ENCODE results near the gene KXD1.
"Not testable (repeated sequence)": the region's sequence is repeated elsewhere in the genome, so short reads cannot be mapped to it uniquely, and the experiment has no call there.

The KXD1 gene

GRCh38 chr19:18587962-18588610 lies 30.4 kb downstream of the KXD1 start:
- H3K27ac ChIP-seq: peak overlapping the region; percentile 93
- TF ChIP-seq CTCF (conservative IDR thresholded peaks at IDR 0.05): no peak
- TF ChIP-seq ZFX (IDR thresholded peaks at IDR 0.05): no peak

GRCh38 chr19:18588611-18589379 lies 31.1 kb downstream of the KXD1 start, which contains the start of gene REX1BD:
TSS of gene REX1BD (plus strand) at chr19:18588798. CDS start at chr19:18588802, 4 bp downstream.
- TF ChIP-seq CTCF (conservative IDR thresholded peaks at IDR 0.05) (peak; percentile 97), ZFX (IDR thresholded peaks at IDR 0.05) (peak; percentile 50; the same call in 1 of the 2 replicates)
- H3K27ac ChIP-seq: peak within 1 kb of the TSS; percentile 93

- peak; percentile 66; the same call in 1 of the 2 replicates for TF ChIP-seq ZFX (IDR thresholded peaks at IDR 0.05)
- no peak for TF ChIP-seq CTCF (conservative IDR thresholded peaks at IDR 0.05)
- peak overlapping the region; percentile 93 for H3K27ac ChIP-seq
These were observed 32.0 kb downstream of the KXD1 start for GRCh38 chr19:18589380-18590272.

GRCh38 chr19:18590273-18591272 lies 32.9 kb downstream of the KXD1 start:
- TF ChIP-seq CTCF (conservative IDR thresholded peaks at IDR 0.05) (peak; percentile 56), ZFX (IDR thresholded peaks at IDR 0.05) (no peak)
- H3K27ac ChIP-seq: peak overlapping the region; percentile 93

- no peak for TF ChIP-seq CTCF (conservative IDR thresholded peaks at IDR 0.05)
- TF ChIP-seq ZFX (IDR thresholded peaks at IDR 0.05): no peak
- H3K27ac ChIP-seq: no peak overlapping the region
These were observed 34.2 kb downstream of the KXD1 start for GRCh38 chr19:18591735-18592385.

GRCh38 chr19:18592732-18593131 lies 35.1 kb downstream of the KXD1 start:
- H3K27ac ChIP-seq: not testable (repeated sequence)

All from C4-2B (cell line).